Stimulated activated CD8-positive, alpha-beta memory T cell treated with anti-CD3 and anti-CD28 coated beads, Interleukin-2, amount 100 ng/mL, for 1 hour (primary cell): ENCODE data around the gene CLDN6.
"Not testable (repeated sequence)": the region's sequence is repeated elsewhere in the genome, so short reads cannot be mapped to it uniquely, and the experiment has no call there.

Experiments used
- DNase-seq, 2 donors: peaks; one replicate each; pipeline ENCODE4 v3.0.0-alpha.2; 2020; ENCODE audit warnings: low read depth in 2 of 2

The CLDN6 gene, protein sequence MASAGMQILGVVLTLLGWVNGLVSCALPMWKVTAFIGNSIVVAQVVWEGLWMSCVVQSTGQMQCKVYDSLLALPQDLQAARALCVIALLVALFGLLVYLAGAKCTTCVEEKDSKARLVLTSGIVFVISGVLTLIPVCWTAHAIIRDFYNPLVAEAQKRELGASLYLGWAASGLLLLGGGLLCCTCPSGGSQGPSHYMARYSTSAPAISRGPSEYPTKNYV

GRCh38 chr16:3017794-3018506 is at the start of gene CLDN6:
TSS of gene CLDN6 (minus strand) at chr16:3018183. CDS start at chr16:3016021, 2,162 bp downstream.
- DNase-seq = no peak

- DNase-seq = no peak
These were observed 48.4 kb upstream of the CLDN6 start for GRCh38 chr16:3066440-3066748.

DNA sequence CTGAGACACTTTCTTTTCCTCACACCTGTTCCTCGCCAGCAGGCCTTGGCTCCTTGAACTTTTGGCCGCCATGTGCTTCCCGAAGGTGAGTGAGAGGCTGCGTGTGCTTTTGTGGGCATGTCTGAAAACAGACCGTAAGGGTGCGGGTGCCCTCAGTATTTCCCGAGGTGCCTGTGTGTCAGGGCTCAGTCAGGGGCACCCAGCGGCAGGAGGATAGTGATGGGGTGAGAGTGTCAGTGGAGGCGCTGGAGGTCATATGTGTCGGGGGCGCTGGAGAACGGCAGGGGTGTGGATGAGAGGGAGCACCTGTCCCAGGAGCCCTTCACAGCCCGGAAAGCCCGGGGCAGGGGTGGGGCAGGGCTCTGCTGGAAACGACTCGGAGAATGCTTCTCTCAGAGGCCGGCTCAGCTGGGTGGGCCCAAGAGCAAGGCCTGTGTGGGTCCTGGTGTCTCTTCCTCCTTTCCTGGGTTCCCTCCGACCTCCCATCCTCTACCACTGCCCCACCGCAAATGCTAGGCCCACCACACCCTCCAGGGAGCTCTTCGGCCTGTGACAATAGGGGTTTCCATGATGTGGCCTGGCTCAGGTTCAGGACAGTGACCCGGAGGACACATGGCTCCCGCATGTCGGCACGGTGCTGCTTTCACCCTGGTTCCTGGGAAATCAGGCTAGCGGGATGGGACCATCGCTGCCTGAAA is 47.9 kb upstream of the CLDN6 start:
- DNase-seq = no peak

DNA sequence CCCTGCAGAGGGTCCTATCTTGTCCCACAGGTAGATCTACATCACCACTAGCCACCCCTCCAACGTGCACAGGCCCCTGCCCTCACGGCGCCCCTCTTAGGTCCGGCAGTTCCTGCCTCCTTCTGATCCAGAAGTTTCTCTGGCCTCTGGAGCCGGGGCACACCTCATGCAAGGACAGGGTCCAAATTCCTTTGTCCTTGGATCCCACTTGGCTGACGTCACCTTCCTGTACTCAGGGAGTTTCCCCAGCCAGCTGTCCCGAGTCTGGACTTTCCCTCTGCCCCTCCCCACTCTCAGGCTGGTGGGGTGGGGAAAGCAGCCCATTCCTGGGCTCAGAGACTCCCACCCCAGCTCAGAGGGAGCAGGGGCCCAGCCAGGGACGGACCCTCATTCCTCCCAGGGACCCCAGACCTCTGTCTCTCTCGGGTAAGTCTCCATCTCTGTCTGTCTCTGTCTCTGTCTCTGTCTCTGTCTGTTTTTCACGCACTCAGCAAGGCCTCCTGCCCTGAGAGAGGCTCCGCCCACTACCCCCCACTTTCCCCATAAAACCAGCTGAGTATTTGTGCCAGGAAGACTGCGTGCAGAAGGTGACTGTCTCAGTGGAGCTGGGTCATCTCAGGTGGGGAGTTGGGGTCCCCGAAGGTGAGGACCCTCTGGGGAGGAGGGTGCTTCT is 47.2 kb upstream of the CLDN6 start, which contains the start of gene IL32:
TSS of gene IL32 (plus strand) at position 572 of the 673 bp plus-strand sequence. CDS start 172 bp downstream, outside the sequence.
- peak; percentile 38 to 54 for DNase-seq

- no peak for DNase-seq
These were observed 45.8 kb upstream of the CLDN6 start for GRCh38 chr16:3063625-3064386.

- DNase-seq = no peak
These were observed 44.6 kb upstream of the CLDN6 start for GRCh38 chr16:3062553-3062952.

DNA sequence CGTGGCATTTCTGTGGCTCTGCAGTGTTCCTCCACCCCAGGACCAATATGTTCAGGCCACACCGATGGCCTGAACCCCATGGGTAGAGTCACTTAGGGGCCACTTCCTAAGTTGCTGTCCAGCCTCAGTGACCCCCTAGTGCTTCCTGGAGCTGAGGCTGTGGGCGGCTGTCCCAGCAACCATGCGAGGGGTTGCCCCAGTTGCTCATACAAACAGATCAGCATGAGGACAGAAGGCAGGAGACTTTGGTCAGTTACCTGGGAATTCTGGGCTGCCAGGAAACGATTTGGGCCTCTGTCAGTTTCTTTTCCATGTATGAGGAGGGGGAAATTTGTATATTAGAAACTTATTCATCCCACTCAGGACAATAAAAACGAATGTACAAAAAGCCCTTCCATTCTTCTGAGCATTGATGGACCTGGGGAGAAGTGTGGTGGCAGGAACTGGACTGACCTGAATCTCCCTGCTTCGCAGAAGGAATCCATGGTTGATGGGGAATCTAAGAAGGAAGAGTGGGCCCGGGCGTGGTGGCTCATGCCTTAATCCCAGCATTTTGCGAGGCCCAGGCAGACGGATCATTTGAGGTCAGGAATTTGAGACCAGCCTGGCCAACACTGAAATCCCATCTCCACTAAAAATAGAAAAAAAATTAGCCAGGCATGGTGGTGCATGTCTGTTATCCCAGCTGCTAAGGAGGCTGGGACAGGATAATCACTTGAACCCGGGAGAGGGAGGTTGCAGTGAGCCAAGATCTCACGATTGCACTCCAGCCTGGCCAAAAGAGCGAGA is 42.5 kb upstream of the CLDN6 start:
- DNase-seq = no peak

DNA sequence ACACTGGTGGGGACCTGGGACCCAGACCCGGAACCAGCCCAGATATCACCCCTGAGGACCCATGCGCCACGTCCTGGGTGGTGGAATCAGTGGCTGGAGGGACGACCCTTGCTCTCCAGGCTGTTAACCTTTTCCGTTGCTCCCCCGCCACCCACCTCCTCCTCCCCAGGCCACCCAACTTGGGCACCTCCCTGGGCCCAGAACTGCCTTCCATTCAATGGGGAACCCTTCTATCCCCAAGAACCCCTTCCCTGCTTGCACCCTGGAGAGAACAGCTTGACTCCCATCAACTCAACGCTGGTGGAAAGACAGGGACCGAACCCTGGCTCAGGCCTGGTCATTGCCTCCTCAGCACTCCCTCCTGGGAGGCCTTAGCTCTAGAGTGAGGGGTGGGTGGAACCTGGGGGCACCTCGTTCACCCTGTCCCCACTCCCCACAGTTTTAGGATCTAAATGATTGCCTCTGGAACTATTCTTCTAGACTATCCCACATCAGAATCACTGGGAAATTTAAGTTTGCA is 41.8 kb upstream of the CLDN6 start:
- DNase-seq = no peak

DNA sequence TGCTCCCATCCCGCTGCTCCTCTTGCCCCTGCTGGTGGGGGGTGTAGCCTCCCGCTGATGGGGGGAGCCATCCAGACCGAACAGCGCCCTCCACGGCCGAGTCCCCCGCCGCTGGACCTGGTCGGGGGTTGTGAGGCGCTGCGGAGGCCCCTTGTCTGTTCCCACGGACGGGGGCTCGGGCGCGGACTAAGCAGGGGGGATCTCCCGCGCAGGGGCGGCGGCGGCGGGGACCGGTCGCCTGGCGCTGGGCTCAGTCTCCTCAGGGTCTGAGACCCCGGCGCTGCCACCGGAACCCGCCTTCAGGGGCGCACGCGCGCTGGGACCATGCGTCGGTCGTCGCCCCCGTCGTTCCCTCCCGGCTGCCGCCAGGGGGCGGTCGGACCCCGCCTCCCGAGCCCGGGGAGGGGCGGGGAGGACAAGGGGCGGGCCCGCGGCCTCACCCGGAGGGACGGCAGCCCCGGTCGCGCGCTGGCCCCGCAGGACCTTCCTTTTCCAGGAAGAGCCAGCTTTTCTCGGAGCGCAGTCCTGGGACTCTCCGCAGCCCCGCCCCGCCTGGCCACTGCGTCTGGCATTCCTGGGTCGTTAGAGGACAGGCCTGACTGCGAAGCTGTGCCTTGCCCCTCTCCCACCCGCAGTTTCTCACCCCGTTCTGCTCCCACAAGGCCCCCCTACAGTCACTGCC is 41.2 kb upstream of the CLDN6 start:
- DNase-seq = peak; percentile 79 to 84

- DNase-seq = no peak
These were observed 40.4 kb upstream of the CLDN6 start for GRCh38 chr16:3058139-3059030.

- DNase-seq = no peak
These were observed 39.5 kb upstream of the CLDN6 start for GRCh38 chr16:3057181-3058138.

DNA sequence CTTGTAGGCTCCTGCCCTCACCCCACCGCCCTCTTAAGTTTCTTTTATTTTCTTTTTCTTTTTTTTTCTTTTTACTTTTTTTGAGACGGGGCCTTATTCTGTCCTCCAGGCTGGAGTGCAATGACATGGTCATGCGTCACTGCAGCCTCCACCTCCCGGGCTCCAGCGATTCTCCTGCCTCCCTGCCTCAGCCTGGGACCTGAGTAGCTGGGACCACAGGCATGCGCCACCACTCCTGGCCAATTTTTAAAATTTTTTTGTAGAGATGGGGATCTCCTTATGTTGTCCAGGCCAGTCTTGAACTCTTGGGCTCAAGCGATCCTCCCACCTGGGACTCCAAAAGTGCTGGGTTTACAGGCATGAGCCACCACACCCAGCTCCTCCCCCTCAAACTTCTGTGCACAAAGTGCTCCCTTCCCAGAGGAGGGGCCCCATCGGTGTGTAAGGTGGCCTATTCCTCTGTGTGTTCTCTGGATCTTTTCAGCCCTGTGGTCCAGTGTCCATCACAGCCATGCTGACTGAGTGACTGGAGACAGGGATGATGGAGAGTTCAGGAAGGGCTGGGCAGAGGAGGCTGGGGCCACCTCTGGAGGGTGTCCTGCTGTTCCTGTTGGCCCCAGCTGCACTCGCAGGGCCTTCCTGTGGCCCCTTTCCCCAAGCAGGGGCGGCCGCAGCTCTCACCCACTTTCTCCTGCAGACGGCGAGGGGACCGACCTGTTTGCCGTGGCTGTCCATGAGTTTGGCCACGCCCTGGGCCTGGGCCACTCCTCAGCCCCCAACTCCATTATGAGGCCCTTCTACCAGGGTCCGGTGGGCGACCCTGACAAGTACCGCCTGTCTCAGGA is 38.6 kb upstream of the CLDN6 start:
- DNase-seq = no peak

GRCh38 chr16:3055734-3056115 is 37.7 kb upstream of the CLDN6 start:
- DNase-seq = not testable (repeated sequence)

DNA sequence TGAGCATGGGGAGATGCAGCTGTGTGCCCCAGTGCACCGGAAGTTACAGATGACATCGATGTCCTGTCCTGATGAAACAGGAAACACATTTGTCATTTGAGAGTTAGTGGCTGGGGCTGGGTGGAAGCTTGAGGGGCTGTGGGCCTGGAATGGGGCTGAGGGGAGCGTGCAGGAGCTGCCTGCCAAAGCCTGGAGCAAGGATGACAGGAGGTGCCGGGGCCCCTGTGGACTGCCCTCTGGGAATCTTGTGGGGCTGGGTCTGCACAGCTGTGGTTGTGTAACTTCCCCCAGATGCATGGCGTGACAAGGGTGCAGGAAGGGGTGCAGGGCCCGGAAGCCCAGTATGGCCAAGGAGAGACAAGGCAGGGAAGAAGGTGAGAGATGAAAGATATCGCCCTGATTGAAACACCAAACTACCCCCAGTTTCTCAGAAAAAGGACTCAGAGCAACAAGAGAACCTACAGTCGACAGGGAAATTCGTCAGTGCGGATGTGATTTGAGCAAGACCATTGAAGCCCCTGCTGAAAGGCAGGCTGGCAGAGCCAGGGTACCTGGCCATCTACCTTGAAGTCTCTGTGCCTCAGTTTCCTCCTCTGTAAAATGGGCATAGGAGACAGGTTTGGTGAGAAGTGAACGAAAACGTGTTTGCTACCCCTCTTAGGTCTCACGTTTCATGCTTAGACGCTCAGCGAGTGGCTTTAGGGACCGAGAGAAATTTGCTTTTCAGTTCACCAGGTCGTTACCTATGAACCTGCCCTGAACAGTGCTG is 37.2 kb upstream of the CLDN6 start:
- DNase-seq = no peak

DNA sequence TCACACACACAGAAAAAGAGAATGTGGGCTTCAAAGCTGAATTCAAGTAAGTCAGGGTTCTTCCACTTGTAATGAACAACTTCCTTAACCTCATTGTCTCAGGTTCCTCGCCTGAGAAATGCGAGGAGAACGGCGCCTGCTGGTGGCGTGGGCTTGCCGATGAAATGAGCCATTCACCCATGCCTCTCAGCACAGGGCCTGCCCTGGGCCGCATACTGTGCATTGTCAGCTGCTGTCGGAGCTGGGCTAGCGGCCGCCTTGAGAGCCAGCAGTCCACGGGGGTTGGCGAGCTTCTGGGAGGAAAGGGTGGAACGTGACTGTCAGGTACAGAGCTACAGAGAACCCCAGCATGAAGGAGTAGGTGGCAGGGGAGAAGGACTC is 35.3 kb upstream of the CLDN6 start:
- DNase-seq = not testable (repeated sequence)
